Measurements from ENCODE around the gene ABCA4. TPM values are rescaled to one million over a fixed set of nuclear protein-coding genes. Genes with fewer than 3 reads are reported as not detected.
A peak's percentile ranks its signal among the peaks of the same experiment; 100 is the strongest.

The ABCA4 gene
- total and polyA plus RNA-seq, 2 of the 8 experiments (the other 6 are each of a cell fraction or from before 2014, with no cell fraction given) = 0.06 TPM; not detected in 1

GRCh38 chr1:94119796-94120569, 965 bp downstream of the ABCA4 start:
- Histone ChIP-seq H3K14ac (ENCODE audit: insufficient read length) (no peak overlapping the region), H3K4me3 (ENCODE audit: extremely low read depth in 1 of 4, insufficient read depth in 2 of 4, low read depth in 3 of 4, low read length in 4 of 4) (no peak overlapping the region), H3K23me2 (ENCODE audit: low read depth, low read length) (no peaks in the 10 kb centered on the region), H3K56ac (replicated peaks; ENCODE audit: insufficient read length, low read depth, low read length) (no peak overlapping the region), H2BK15ac (ENCODE audit: low read length) (no peak overlapping the region), H3K23ac (ENCODE audit: insufficient read length) (no peak overlapping the region), H2AK5ac (ENCODE audit: low read depth, low read length) (no peak overlapping the region), H3K27ac (ENCODE audit: low read depth, low read length) (no peak overlapping the region), H4K5ac (ENCODE audit: insufficient read length, low read depth, low read length) (no peak overlapping the region), H3K4me1 (replicated peaks in 1 of 4; ENCODE audit: control insufficient read depth in 3 of 4, insufficient read depth in 4 of 4, low read length in 3 of 4) (peaks cover 0 to 18% (median 10%) of the 10 kb centered on the region in 4 experiments; a peak in 5 of 7 replicates), H4K20me1 (replicated peaks in 1 of 2; ENCODE audit: control insufficient read depth in 1 of 2, insufficient read depth in 2 of 2, low read length in 2 of 2) (no peaks in the 10 kb centered on the region), H2BK12ac (ENCODE audit: low read depth, low read length) (0 out of 2 replicates have a peak overlapping the region, but pooled peaks have one; percentile 69), H2AFZ (ENCODE audit: low read length) (no peak overlapping the region), H2BK5ac (ENCODE audit: low read depth, low read length) (no peak overlapping the region), H4K91ac (replicated peaks; ENCODE audit: insufficient read length, low read length) (no peak overlapping the region), H3K27me3 (replicated peaks in 1 of 4; ENCODE audit: control insufficient read depth in 3 of 4, extremely low read depth in 1 of 4, insufficient read depth in 3 of 4, low read length in 3 of 4) (peaks cover 6 to 23% (median 13%) of the 10 kb centered on the region in 4 experiments), H4K8ac (ENCODE audit: extremely low read depth, insufficient read depth, low read length) (no peak overlapping the region), H3K4me2 (ENCODE audit: insufficient read depth in 1 of 2, low read depth in 2 of 2, low read length in 2 of 2) (no peak overlapping the region; a peak in 2 of 4 replicates), H3K79me2 (ENCODE audit: control insufficient read depth in 1 of 2, insufficient read depth in 2 of 2, low read length in 2 of 2) (no peaks in the 10 kb centered on the region), H3K9me3 (ENCODE audit: insufficient read depth in 2 of 2, low read depth in 1 of 2, low read length in 1 of 2) (no peaks in the 10 kb centered on the region), H3K9ac (replicated peaks in 1 of 4; ENCODE audit: extremely low read depth in 1 of 4, low read depth in 3 of 4, low read length in 3 of 4) (no peak overlapping the region), H2BK20ac (ENCODE audit: low read length) (no peak overlapping the region), H3K36me3 (ENCODE audit: control insufficient read depth in 2 of 4, insufficient read depth in 4 of 4, low read length in 3 of 4) (no peaks in the 10 kb centered on the region), H2BK120ac (replicated peaks; ENCODE audit: low read depth, low read length) (no peak overlapping the region), H3K4ac (replicated peaks; ENCODE audit: insufficient read length, low read depth, low read length) (no peak overlapping the region), H3K18ac (ENCODE audit: extremely low read depth, low read length) (no peak overlapping the region), H3K79me1 (ENCODE audit: low read depth, low read length) (no peaks in the 10 kb centered on the region)
- CTCF ChIA-PET (ENCODE audit: partially characterized antibody) = interaction anchor here (0.5 to 1.7 kb wide), 12 partner anchors 8 to 216 kb away, joined by 3 to 7 read pairs (median 4); no protein-coding TSS in a partner anchor
- 85% methylated on average over 11 of the region's 11 CpGs; no CpG with 5 or more reads in 1 of the 2 experiments for WGBS, 2 experiments (ENCODE audit: extremely low coverage in 1 of 2, insufficient coverage in 1 of 2, insufficient read length in 1 of 2, insufficient replicate concordance in 2 of 2, low coverage in 1 of 2, low lambda C conversion rate in 2 of 2, missing lambda C conversion rate in 1 of 2)
- FAIRE-seq (no peak), DNase-seq (ENCODE audit: low read depth in 1 of 2, low spot score in 2 of 2) (no peak)
- POLR2A ChIA-PET (ENCODE audit: partially characterized antibody) = interaction anchor here (0.8 kb wide), 1 partner anchor 117 kb away, joined by 3 read pairs; the partner anchor contains the start of gene ARHGAP29
- TF ChIP-seq GABPA (IDR thresholded peaks at IDR 0.05; ENCODE audit: borderline replicate concordance, insufficient read depth, low read length) (no peak), CTCF (IDR thresholded peaks at IDR 0.05; ENCODE audit: control extremely low read depth in 1 of 3, insufficient read depth in 1 of 3, low read depth in 1 of 3, low read length in 3 of 3) (no peak), CEBPB (IDR thresholded peaks at IDR 0.05; ENCODE audit: low read depth, low read length) (no peak), POLR2A (IDR thresholded peaks at IDR 0.05; ENCODE audit: control extremely low read depth in 1 of 2, low read depth in 2 of 2, low read length in 2 of 2) (no peak), RBBP5 (IDR thresholded peaks at IDR 0.05; ENCODE audit: borderline replicate concordance, low read depth, low read length) (no peak), YY1 (IDR thresholded peaks at IDR 0.05; ENCODE audit: low read depth, low read length) (no peak), EP300 (IDR thresholded peaks at IDR 0.05; ENCODE audit: borderline replicate concordance in 1 of 2, low read depth in 2 of 2, low read length in 2 of 2) (no peak), NANOG (IDR thresholded peaks at IDR 0.05; ENCODE audit: insufficient read depth, low read depth, low read length, poor library complexity, severe bottlenecking) (no peak), SP2 (IDR thresholded peaks at IDR 0.05; ENCODE audit: low read length) (no peak), SRF (IDR thresholded peaks at IDR 0.05; ENCODE audit: low read depth, low read length) (no peak)
